WTC11 (cell line): Measurements from ENCODE around the gene ITCH. TPM values are rescaled to one million over a fixed set of nuclear protein-coding genes. Genes with fewer than 3 reads are reported as not detected.

Experiments
- ATAC-seq: fragments of 200-7000 bp; cut with Tn5 transposase; 2 replicates; pipeline ENCODE4 v1.10.0; 2021; ENCODE audit warnings: mild to moderate bottlenecking, moderate library complexity
- CTCF ChIA-PET: fragments of 300-600 bp; sonication (Branson Sonifier 250); formaldehyde crosslinking; loops from one replicate; lab custom pipeline; 2021; ENCODE audit warnings: antibody characterized with exemption; lab: Charles Lee
- POLR2A ChIA-PET: fragments of 350-600 bp; sonication (Branson Sonifier 250); formaldehyde crosslinking; loops from one replicate; lab custom pipeline; 2021; ENCODE audit warnings: antibody characterized with exemption; lab: Charles Lee
- DNase-seq: peaks from one replicate; pipeline ENCODE4 v3.0.0; 2021; ENCODE audit warnings: low spot score
- H3K27ac Mint-ChIP-seq: 2 replicates; pipeline ENCODE4 v1.8.0; 2021; ENCODE audit warnings: mixed read lengths
- H3K27me3 Mint-ChIP-seq: 2 replicates; pipeline ENCODE4 v1.8.0; 2021; ENCODE audit warnings: low read depth, mild to moderate bottlenecking, moderate library complexity, mixed read lengths
- H3K36me3 Mint-ChIP-seq: 2 replicates; pipeline ENCODE4 v1.8.0; 2021; ENCODE audit warnings: mixed read lengths
- H3K4me1 Mint-ChIP-seq: 2 replicates; pipeline ENCODE4 v1.8.0; 2022; ENCODE audit warnings: mixed read lengths
- H3K4me3 Mint-ChIP-seq: 2 replicates; pipeline ENCODE4 v1.8.0; 2021; ENCODE audit warnings: mild to moderate bottlenecking, moderate library complexity, mixed read lengths
- H3K9me3 Mint-ChIP-seq: 2 replicates; pipeline ENCODE4 v1.8.0; 2021; ENCODE audit warnings: mixed read lengths
- ATF1 ChIP-seq: sonication (generic); formaldehyde crosslinking; IDR thresholded peaks from 2 replicates; pipeline ENCODE4 v1.8.1; 2023; ENCODE audit warnings: mild to moderate bottlenecking, moderate library complexity, missing genetic modification reagents
- CBFB ChIP-seq: sonication (generic); formaldehyde crosslinking; IDR thresholded peaks from 2 replicates; pipeline ENCODE4 v1.8.1; 2022; ENCODE audit warnings: mild to moderate bottlenecking, low read depth, missing genetic modification reagents
- EMX1 ChIP-seq: fragments of 250-450 bp; sonication (Bioruptor Pico); IDR thresholded peaks from 2 replicates; pipeline ENCODE4 v1.8.0; 2021; ENCODE audit warnings: mild to moderate bottlenecking
- GABPB1 ChIP-seq: sonication (generic); formaldehyde crosslinking; IDR thresholded peaks from 2 replicates; pipeline ENCODE4 v1.8.1; 2023; ENCODE audit warnings: mild to moderate bottlenecking, missing genetic modification reagents
- HMGA2 ChIP-seq: fragments of 250-450 bp; sonication (Bioruptor Pico); IDR thresholded peaks from 2 replicates; pipeline ENCODE4 v1.4.0; 2021; ENCODE audit warnings: mild to moderate bottlenecking, moderate library complexity
- JUN ChIP-seq: sonication (generic); formaldehyde crosslinking; IDR thresholded peaks from 2 replicates; pipeline ENCODE4 v1.8.0; 2023; ENCODE audit warnings: mild to moderate bottlenecking, missing genetic modification reagents
- MXD4 ChIP-seq: fragments of 250-450 bp; sonication (Bioruptor Pico); IDR thresholded peaks from 2 replicates; pipeline ENCODE4 v1.8.0; 2021; ENCODE audit warnings: mild to moderate bottlenecking, moderate library complexity, borderline replicate concordance
- NFYB ChIP-seq: sonication (generic); formaldehyde crosslinking; conservative IDR thresholded peaks from 2 replicates; pipeline ENCODE4 v1.8.0; 2022; ENCODE audit warnings: low read depth, missing genetic modification reagents
- NR2C2 ChIP-seq: sonication (generic); formaldehyde crosslinking; IDR thresholded peaks from 2 replicates; pipeline ENCODE4 v1.8.0; 2022; ENCODE audit warnings: mild to moderate bottlenecking, missing genetic modification reagents
- RORB ChIP-seq: fragments of 250-450 bp; sonication (Bioruptor Pico); IDR thresholded peaks from 2 replicates; pipeline ENCODE4 v1.9.0; 2021; ENCODE audit warnings: mild to moderate bottlenecking
- SOX15 ChIP-seq: fragments of 250-450 bp; sonication (Bioruptor Pico); IDR thresholded peaks from 2 replicates; pipeline ENCODE4 v1.9.0; 2021; ENCODE audit warnings: mild to moderate bottlenecking
- SP1 ChIP-seq: sonication (generic); formaldehyde crosslinking; conservative IDR thresholded peaks from 2 replicates; pipeline ENCODE4 v1.8.1; 2022; ENCODE audit warnings: missing genetic modification reagents
- TEAD1 ChIP-seq: sonication (generic); formaldehyde crosslinking; IDR thresholded peaks from 2 replicates; pipeline ENCODE4 v1.8.0; 2022; ENCODE audit warnings: mild to moderate bottlenecking, missing genetic modification reagents
- total RNA-seq: library from RNA; stranded (reverse); gene quantifications from 3 replicates; pipeline ENCODE4 v1.2.3, GENCODE V29; 2021
- TF ChIP-seq, protein P1 (sequence below): fragments of 250-450 bp; sonication (Bioruptor Pico); IDR thresholded peaks from 2 replicates; pipeline ENCODE4 v1.9.0; 2021; ENCODE audit warnings: mild to moderate bottlenecking, borderline replicate concordance
- TF ChIP-seq, protein P2 (sequence below): sonication (generic); formaldehyde crosslinking; IDR thresholded peaks from 2 replicates; pipeline ENCODE4 v1.8.0; 2023; ENCODE audit warnings: mild to moderate bottlenecking, missing genetic modification reagents
- TF ChIP-seq, protein P3 (sequence below): fragments of 250-450 bp; sonication (Bioruptor Pico); conservative IDR thresholded peaks from 2 replicates; pipeline ENCODE4 v1.9.0; 2021; ENCODE audit warnings: mild to moderate bottlenecking
- TF ChIP-seq, protein P4 (sequence below): sonication (generic); formaldehyde crosslinking; IDR thresholded peaks from 2 replicates; pipeline ENCODE4 v1.8.1; 2023; ENCODE audit warnings: mild to moderate bottlenecking, moderate library complexity, missing genetic modification reagents
- TF ChIP-seq, protein P5 (sequence below): sonication (generic); formaldehyde crosslinking; IDR thresholded peaks from 2 replicates; pipeline ENCODE4 v1.8.0; 2022; ENCODE audit warnings: mild to moderate bottlenecking, missing genetic modification reagents
- TF ChIP-seq, protein P6 (sequence below): fragments of 250-450 bp; sonication (Bioruptor Pico); IDR thresholded peaks from 2 replicates; pipeline ENCODE4 v1.9.0; 2021; ENCODE audit warnings: mild to moderate bottlenecking
- TF ChIP-seq, protein P7 (sequence below): sonication (generic); formaldehyde crosslinking; conservative IDR thresholded peaks from 2 replicates; pipeline ENCODE4 v1.8.1; 2022; ENCODE audit warnings: mild to moderate bottlenecking, missing genetic modification reagents

Gene ITCH
- total RNA-seq, 1 experiment from 2014 or later: 35.8 TPM

DNA sequence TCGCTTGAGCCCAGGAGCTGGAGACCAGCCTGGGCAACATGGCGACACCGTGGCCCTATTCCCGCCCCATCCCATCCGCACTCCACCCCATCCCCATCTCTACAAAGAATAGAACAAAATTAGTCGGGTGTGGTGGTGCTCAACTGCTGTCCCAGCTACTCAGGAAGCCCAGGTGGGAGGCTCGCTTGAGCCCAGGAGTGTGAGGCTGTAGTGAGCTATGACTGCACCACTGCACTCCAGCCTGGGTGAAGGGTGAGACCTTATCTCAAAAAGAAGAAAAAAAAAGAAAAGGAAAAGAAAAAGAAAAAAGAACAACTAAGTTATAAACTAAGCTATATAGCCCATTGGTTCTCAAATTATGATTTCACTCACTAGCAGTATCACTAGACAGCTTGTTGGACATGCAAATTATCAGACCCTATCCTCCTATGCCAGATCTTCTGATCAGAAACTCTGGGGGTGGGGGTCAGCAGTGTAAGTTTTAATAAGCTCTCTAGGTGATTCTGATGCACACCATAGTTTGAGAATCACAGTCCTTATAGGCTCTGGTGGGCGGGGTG is 491 bp upstream of the ITCH start (continued):
- TF ChIP-seq, protein P1, sequence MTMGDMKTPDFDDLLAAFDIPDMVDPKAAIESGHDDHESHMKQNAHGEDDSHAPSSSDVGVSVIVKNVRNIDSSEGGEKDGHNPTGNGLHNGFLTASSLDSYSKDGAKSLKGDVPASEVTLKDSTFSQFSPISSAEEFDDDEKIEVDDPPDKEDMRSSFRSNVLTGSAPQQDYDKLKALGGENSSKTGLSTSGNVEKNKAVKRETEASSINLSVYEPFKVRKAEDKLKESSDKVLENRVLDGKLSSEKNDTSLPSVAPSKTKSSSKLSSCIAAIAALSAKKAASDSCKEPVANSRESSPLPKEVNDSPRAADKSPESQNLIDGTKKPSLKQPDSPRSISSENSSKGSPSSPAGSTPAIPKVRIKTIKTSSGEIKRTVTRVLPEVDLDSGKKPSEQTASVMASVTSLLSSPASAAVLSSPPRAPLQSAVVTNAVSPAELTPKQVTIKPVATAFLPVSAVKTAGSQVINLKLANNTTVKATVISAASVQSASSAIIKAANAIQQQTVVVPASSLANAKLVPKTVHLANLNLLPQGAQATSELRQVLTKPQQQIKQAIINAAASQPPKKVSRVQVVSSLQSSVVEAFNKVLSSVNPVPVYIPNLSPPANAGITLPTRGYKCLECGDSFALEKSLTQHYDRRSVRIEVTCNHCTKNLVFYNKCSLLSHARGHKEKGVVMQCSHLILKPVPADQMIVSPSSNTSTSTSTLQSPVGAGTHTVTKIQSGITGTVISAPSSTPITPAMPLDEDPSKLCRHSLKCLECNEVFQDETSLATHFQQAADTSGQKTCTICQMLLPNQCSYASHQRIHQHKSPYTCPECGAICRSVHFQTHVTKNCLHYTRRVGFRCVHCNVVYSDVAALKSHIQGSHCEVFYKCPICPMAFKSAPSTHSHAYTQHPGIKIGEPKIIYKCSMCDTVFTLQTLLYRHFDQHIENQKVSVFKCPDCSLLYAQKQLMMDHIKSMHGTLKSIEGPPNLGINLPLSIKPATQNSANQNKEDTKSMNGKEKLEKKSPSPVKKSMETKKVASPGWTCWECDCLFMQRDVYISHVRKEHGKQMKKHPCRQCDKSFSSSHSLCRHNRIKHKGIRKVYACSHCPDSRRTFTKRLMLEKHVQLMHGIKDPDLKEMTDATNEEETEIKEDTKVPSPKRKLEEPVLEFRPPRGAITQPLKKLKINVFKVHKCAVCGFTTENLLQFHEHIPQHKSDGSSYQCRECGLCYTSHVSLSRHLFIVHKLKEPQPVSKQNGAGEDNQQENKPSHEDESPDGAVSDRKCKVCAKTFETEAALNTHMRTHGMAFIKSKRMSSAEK (CRISPR knock-in tag): no peak
- TF ChIP-seq ATF1 (CRISPR knock-in tag): no peak

DNA sequence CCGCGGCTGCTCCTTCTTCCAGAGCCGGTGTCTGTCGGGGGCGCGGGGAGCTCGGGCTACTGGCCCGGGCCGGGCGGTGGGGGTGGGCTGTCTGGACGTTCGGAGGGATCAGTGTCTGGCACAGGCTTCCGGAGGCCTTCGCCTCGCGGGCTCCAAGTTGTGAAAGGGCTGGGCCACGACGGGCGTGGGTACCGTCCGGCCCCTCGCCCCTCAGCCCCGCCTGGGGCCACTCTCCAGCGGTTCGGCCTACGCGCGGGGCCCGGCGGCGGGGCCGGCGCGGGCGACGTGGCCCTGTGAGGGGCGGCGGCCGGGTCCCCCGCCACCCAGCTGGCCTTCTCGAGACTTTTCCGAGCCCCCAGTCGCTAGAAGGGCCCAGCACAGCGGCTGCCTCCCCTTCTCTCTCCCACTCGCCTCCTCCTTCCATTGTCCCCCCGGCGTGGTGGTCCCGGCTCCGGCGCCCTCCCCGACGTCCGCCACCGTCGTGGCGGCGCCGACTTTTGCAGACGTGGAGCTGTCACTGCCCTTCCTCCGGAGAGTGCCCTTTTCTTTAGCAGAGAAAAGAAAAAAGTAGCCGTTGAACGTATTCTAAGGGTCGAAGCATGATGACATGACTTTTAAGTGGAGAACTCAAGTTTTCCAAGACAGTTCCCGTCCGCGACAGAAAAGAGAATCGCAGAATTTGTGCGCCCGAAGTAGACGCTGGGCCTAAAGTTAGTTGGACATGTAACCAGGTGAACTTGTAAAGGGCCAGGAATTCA is 571 bp downstream of the ITCH start:
- Mint-ChIP-seq H3K27ac (peak overlapping the region; percentile 99), H3K36me3 (peaks cover 6% of the 10 kb centered on the region), H3K27me3 (no peaks in the 10 kb centered on the region; the same call in 1 of the 2 replicates), H3K4me3 (peak overlapping the region; percentile 96), H3K4me1 (peaks cover 26% of the 10 kb centered on the region), H3K9me3 (no peaks in the 10 kb centered on the region)
- ATAC-seq (peak; percentile 61), DNase-seq (peak; percentile 23)
- ChIA-PET POLR2A (interaction anchor here (0.5 to 2.3 kb wide), 16 partner anchors 10 to 850 kb away, joined by 3 to 18 read pairs (median 3); partner anchors contain the start of gene DYNLRB1), CTCF (interaction anchor here (0.5 to 3.8 kb wide), 12 partner anchors 26 to 406 kb away, joined by 3 to 90 read pairs (median 4); partner anchors contain the start of genes AHCY and DYNLRB1)
- TF ChIP-seq NR2C2 (no peak), EMX1 (no peak), HMGA2 (CRISPR knock-in tag) (no peak), CBFB (CRISPR knock-in tag) (no peak), TEAD1 (CRISPR knock-in tag) (no peak), JUN (0 out of 2 replicates have a peak, but pooled peaks have one; percentile 16), MXD4 (CRISPR knock-in tag) (no peak), NFYB (CRISPR knock-in tag) (no peak), RORB (CRISPR knock-in tag) (no peak), GABPB1 (CRISPR knock-in tag) (0 out of 2 replicates have a peak, but pooled peaks have one; percentile 14), SP1 (CRISPR knock-in tag) (no peak), SOX15 (CRISPR knock-in tag) (no peak)
- TF ChIP-seq, protein P2, sequence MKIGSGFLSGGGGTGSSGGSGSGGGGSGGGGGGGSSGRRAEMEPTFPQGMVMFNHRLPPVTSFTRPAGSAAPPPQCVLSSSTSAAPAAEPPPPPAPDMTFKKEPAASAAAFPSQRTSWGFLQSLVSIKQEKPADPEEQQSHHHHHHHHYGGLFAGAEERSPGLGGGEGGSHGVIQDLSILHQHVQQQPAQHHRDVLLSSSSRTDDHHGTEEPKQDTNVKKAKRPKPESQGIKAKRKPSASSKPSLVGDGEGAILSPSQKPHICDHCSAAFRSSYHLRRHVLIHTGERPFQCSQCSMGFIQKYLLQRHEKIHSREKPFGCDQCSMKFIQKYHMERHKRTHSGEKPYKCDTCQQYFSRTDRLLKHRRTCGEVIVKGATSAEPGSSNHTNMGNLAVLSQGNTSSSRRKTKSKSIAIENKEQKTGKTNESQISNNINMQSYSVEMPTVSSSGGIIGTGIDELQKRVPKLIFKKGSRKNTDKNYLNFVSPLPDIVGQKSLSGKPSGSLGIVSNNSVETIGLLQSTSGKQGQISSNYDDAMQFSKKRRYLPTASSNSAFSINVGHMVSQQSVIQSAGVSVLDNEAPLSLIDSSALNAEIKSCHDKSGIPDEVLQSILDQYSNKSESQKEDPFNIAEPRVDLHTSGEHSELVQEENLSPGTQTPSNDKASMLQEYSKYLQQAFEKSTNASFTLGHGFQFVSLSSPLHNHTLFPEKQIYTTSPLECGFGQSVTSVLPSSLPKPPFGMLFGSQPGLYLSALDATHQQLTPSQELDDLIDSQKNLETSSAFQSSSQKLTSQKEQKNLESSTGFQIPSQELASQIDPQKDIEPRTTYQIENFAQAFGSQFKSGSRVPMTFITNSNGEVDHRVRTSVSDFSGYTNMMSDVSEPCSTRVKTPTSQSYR (CRISPR knock-in tag): no peak
- TF ChIP-seq, protein P3, sequence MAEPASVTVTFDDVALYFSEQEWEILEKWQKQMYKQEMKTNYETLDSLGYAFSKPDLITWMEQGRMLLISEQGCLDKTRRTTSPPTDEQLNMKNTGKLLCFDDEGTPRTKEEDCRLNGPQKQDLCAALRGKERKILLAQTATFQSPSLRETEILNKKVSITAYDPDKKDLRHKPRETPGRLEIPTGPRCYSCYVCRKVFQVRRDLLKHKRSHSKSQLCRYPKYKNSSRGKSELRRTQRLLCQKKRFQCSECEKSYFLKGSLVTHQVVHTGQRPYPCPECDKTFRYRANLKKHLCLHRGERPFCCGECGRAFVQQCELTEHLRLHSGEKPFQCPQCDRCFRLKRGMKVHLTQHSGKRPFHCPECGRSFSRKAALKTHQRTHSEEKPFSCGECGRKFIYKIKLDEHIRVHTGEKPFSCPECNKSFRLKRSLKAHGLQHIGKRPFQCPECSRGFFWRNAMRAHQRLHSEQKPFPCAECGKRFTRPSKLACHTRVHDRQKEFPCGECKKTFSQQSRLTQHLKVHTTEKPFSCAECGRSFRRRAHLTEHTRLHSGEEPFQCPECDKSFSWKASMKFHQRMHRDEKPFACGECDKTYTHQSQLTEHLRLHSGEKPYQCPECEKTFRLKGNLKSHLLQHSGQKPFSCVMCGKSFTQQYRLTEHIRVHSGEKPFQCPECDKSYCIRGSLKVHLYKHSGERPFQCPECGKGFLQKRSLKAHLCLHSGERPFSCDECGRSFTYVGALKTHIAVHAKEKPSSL (CRISPR knock-in tag): no peak
- TF ChIP-seq, protein P4, sequence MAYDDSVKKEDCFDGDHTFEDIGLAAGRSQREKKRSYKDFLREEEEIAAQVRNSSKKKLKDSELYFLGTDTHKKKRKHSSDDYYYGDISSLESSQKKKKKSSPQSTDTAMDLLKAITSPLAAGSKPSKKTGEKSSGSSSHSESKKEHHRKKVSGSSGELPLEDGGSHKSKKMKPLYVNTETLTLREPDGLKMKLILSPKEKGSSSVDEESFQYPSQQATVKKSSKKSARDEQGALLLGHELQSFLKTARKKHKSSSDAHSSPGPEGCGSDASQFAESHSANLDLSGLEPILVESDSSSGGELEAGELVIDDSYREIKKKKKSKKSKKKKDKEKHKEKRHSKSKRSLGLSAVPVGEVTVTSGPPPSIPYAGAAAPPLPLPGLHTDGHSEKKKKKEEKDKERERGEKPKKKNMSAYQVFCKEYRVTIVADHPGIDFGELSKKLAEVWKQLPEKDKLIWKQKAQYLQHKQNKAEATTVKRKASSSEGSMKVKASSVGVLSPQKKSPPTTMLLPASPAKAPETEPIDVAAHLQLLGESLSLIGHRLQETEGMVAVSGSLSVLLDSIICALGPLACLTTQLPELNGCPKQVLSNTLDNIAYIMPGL (CRISPR knock-in tag): peak; percentile 35; the same call in 1 of the 2 replicates
- TF ChIP-seq, protein P5, sequence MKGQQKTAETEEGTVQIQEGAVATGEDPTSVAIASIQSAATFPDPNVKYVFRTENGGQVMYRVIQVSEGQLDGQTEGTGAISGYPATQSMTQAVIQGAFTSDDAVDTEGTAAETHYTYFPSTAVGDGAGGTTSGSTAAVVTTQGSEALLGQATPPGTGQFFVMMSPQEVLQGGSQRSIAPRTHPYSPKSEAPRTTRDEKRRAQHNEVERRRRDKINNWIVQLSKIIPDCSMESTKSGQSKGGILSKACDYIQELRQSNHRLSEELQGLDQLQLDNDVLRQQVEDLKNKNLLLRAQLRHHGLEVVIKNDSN (CRISPR knock-in tag): no peak
- TF ChIP-seq, protein P6, sequence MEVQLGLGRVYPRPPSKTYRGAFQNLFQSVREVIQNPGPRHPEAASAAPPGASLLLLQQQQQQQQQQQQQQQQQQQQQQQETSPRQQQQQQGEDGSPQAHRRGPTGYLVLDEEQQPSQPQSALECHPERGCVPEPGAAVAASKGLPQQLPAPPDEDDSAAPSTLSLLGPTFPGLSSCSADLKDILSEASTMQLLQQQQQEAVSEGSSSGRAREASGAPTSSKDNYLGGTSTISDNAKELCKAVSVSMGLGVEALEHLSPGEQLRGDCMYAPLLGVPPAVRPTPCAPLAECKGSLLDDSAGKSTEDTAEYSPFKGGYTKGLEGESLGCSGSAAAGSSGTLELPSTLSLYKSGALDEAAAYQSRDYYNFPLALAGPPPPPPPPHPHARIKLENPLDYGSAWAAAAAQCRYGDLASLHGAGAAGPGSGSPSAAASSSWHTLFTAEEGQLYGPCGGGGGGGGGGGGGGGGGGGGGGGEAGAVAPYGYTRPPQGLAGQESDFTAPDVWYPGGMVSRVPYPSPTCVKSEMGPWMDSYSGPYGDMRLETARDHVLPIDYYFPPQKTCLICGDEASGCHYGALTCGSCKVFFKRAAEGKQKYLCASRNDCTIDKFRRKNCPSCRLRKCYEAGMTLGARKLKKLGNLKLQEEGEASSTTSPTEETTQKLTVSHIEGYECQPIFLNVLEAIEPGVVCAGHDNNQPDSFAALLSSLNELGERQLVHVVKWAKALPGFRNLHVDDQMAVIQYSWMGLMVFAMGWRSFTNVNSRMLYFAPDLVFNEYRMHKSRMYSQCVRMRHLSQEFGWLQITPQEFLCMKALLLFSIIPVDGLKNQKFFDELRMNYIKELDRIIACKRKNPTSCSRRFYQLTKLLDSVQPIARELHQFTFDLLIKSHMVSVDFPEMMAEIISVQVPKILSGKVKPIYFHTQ (CRISPR knock-in tag): no peak
- TF ChIP-seq, protein P7, sequence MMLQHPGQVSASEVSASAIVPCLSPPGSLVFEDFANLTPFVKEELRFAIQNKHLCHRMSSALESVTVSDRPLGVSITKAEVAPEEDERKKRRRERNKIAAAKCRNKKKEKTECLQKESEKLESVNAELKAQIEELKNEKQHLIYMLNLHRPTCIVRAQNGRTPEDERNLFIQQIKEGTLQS: no peak
